Neuronal stem cell (in vitro differentiated cells): ENCODE results near the gene SRSF7.

Experiments used
- DNase-seq: peaks from one replicate; pipeline ENCODE4 v3.0.0-alpha.2; 2013; ENCODE audit warnings: low spot score
- H2AFZ ChIP-seq: one replicate; pipeline ENCODE4 v1.6.1; 2013; ENCODE audit warnings: mild to moderate bottlenecking, low read length, inconsistent platforms
- H2AK5ac ChIP-seq: 2 replicates; pipeline ENCODE4 v1.6.1; 2013; ENCODE audit warnings: low read depth, mild to moderate bottlenecking, inconsistent platforms, low read length, moderate library complexity, mixed read lengths
- H2BK120ac ChIP-seq: 2 replicates; pipeline ENCODE4 v1.6.1; 2013; ENCODE audit warnings: low read depth, mild to moderate bottlenecking, inconsistent platforms, low read length, moderate library complexity, mixed read lengths
- H2BK12ac ChIP-seq: one replicate; pipeline ENCODE4 v1.6.1; 2013; ENCODE audit warnings: low read length, inconsistent platforms
- H2BK15ac ChIP-seq: 2 replicates; pipeline ENCODE4 v1.6.1; 2013; ENCODE audit warnings: mild to moderate bottlenecking, low read length, inconsistent platforms, mixed read lengths
- H2BK5ac ChIP-seq: one replicate; pipeline ENCODE4 v1.6.1; 2013; ENCODE audit warnings: inconsistent platforms, mild to moderate bottlenecking, low read length, moderate library complexity
- H3K14ac ChIP-seq: one replicate; pipeline ENCODE4 v1.6.1; 2013; ENCODE audit warnings: low read length, inconsistent platforms
- H3K18ac ChIP-seq: 2 replicates; pipeline ENCODE4 v1.6.1; 2013; ENCODE audit warnings: low read length, inconsistent platforms
- H3K23ac ChIP-seq: 2 replicates; pipeline ENCODE4 v1.6.1; 2013; ENCODE audit warnings: low read depth, mild to moderate bottlenecking, mixed read lengths, low read length, inconsistent platforms; ENCODE audit not compliant: poor library complexity
- H3K27ac ChIP-seq: replicated peaks from 3 replicates; pipeline ENCODE4 v1.5.1; 2013; ENCODE audit warnings: low read length, inconsistent platforms
- H3K27me3 ChIP-seq, 3 experiments: 2 replicates each; pipeline ENCODE4 v1.6.1; 2013; ENCODE audit warnings: low read length in 3 of 3, mild to moderate bottlenecking in 2 of 3, inconsistent platforms in 1 of 3, low read depth in 1 of 3, mixed read lengths in 1 of 3, moderate library complexity in 1 of 3; ENCODE audit not compliant: control insufficient read depth in 3 of 3, insufficient read depth in 3 of 3
- H3K36me3 ChIP-seq, 2 donors: replicated peaks in 1 of 2; 2 replicates each; pipeline ENCODE4 v1.6.1; 2013; ENCODE audit warnings: low read length in 2 of 2; ENCODE audit not compliant: control insufficient read depth in 2 of 2, insufficient read depth in 2 of 2
- H3K4ac ChIP-seq: 2 replicates; pipeline ENCODE4 v1.6.1; 2013; ENCODE audit warnings: inconsistent platforms, mild to moderate bottlenecking, low read length, moderate library complexity
- H3K4me1 ChIP-seq, 2 donors: 1 replicate in 1 of 2; 2 replicates in 1 of 2; pipeline ENCODE4 v1.6.1; 2013; ENCODE audit warnings: low read length in 2 of 2, low read depth in 1 of 2; ENCODE audit not compliant: control insufficient read depth in 2 of 2, insufficient read depth in 1 of 2
- H3K4me2 ChIP-seq: one replicate; pipeline ENCODE4 v1.6.1; 2013; ENCODE audit warnings: mild to moderate bottlenecking, low read length, inconsistent platforms; ENCODE audit not compliant: insufficient read depth, poor library complexity, severe bottlenecking
- H3K4me3 ChIP-seq, 2 donors: 2 replicates each; pipeline ENCODE4 v1.5.1; 2013; ENCODE audit warnings: low read length in 2 of 2, mild to moderate bottlenecking in 2 of 2, inconsistent platforms in 1 of 2, moderate library complexity in 1 of 2
- H3K79me1 ChIP-seq: one replicate; pipeline ENCODE4 v1.6.1; 2013; ENCODE audit warnings: low read depth, mild to moderate bottlenecking, inconsistent platforms, low read length, moderate library complexity
- H3K9ac ChIP-seq: one replicate; pipeline ENCODE4 v1.6.1; 2013; ENCODE audit warnings: mild to moderate bottlenecking, low read depth, low read length, inconsistent platforms; ENCODE audit not compliant: poor library complexity
- H3K9me3 ChIP-seq, 2 donors: replicated peaks in 1 of 2; 2 replicates each; pipeline versions ENCODE3 to v1.6.1; 2013; ENCODE audit warnings: low read length in 2 of 2, mild to moderate bottlenecking in 2 of 2, inconsistent platforms in 1 of 2, low read depth in 1 of 2, mixed read lengths in 1 of 2, moderate library complexity in 1 of 2; ENCODE audit not compliant: control insufficient read depth in 2 of 2, insufficient read depth in 1 of 2
- H4K8ac ChIP-seq: one replicate; pipeline ENCODE4 v1.6.1; 2013; ENCODE audit warnings: low read depth, mild to moderate bottlenecking, inconsistent platforms, low read length, moderate library complexity
- H4K91ac ChIP-seq: one replicate; pipeline ENCODE4 v1.6.1; 2013; ENCODE audit warnings: low read length, low read depth, mild to moderate bottlenecking, inconsistent platforms; ENCODE audit not compliant: poor library complexity
- WGBS, 2 donors: extraction: QIAGEN DNeasy Blood & Tissue Kit; methylation state at CpG; one replicate each; pipeline ENCODE4 v1.1.7; 2013; ENCODE audit warnings: missing lambda C conversion rate in 2 of 2, mixed read lengths in 1 of 2; ENCODE audit not compliant: insufficient read length in 2 of 2, insufficient replicate concordance in 1 of 2; ENCODE audit errors: extremely low coverage in 2 of 2; 5-methylcytosine and 5-hydroxymethylcytosine counted together

Gene SRSF7

GRCh38 chr2:38731090-38731489, 20.1 kb downstream of the SRSF7 start:
- H4K91ac ChIP-seq: no peak overlapping the region
- no peak overlapping the region for H3K4me3 ChIP-seq
- no peak overlapping the region for H2BK15ac ChIP-seq
- no peak overlapping the region for H2BK12ac ChIP-seq
- H2BK120ac ChIP-seq: no peak overlapping the region
- H2AK5ac ChIP-seq: no peak overlapping the region
- no peak overlapping the region for H3K4me2 ChIP-seq
- H2AFZ ChIP-seq: no peak overlapping the region
- H3K79me1 ChIP-seq: no peaks in the 10 kb centered on the region
- no peaks in the 10 kb centered on the region for H3K27me3 ChIP-seq
- no peak overlapping the region for H3K9ac ChIP-seq
- no peak for DNase-seq
- H3K27ac ChIP-seq: no peak overlapping the region
- no peak overlapping the region for H3K14ac ChIP-seq
- no peaks in the 10 kb centered on the region for H3K9me3 ChIP-seq
- no peak overlapping the region for H3K4ac ChIP-seq
- no peak overlapping the region for H2BK5ac ChIP-seq
- whole genome bisulfite sequencing, 2 donors: no CpG with 5 or more reads among the region's 7 CpGs
- H3K4me1 ChIP-seq: no peaks in the 10 kb centered on the region
- H3K36me3 ChIP-seq: peaks cover 4 to 39% of the 10 kb centered on the region in 2 donors
- no peak overlapping the region for H3K18ac ChIP-seq
- H3K23ac ChIP-seq: no peak overlapping the region
- no peak overlapping the region for H4K8ac ChIP-seq

- Histone ChIP-seq H2BK15ac (no peak overlapping the region), H4K91ac (no peak overlapping the region), H3K36me3 (peaks cover 4 to 26% of the 10 kb centered on the region in 2 donors), H2BK5ac (no peak overlapping the region), H3K79me1 (no peaks in the 10 kb centered on the region), H2BK120ac (no peak overlapping the region), H2BK12ac (no peak overlapping the region), H3K27ac (no peak overlapping the region), H4K8ac (no peak overlapping the region), H3K4me3 (no peak overlapping the region), H3K18ac (no peak overlapping the region), H3K4me1 (no peaks in the 10 kb centered on the region), H3K27me3 (no peaks in the 10 kb centered on the region), H3K4me2 (no peak overlapping the region), H2AFZ (no peak overlapping the region), H3K9ac (no peak overlapping the region), H2AK5ac (no peak overlapping the region), H3K14ac (no peak overlapping the region), H3K23ac (no peak overlapping the region), H3K9me3 (no peaks in the 10 kb centered on the region), H3K4ac (no peak overlapping the region)
- no peak for DNase-seq
- no CpG with 5 or more reads among the region's 2 CpGs for WGBS, 2 donors
Observed at GRCh38 chr2:38728694-38729093, 22.5 kb downstream of the SRSF7 start.

- Histone ChIP-seq H3K27ac (no peak overlapping the region), H3K4me2 (no peak overlapping the region), H3K4me3 (no peak overlapping the region), H3K9ac (no peak overlapping the region), H2AK5ac (no peak overlapping the region), H4K8ac (no peak overlapping the region), H3K79me1 (no peaks in the 10 kb centered on the region), H3K36me3 (peaks cover 4 to 19% of the 10 kb centered on the region in 2 donors), H3K9me3 (no peaks in the 10 kb centered on the region), H2AFZ (no peak overlapping the region), H2BK5ac (no peak overlapping the region), H2BK12ac (no peak overlapping the region), H3K18ac (no peak overlapping the region), H3K4me1 (no peaks in the 10 kb centered on the region), H3K27me3 (no peaks in the 10 kb centered on the region), H2BK15ac (no peak overlapping the region), H3K14ac (no peak overlapping the region), H3K23ac (no peak overlapping the region), H4K91ac (no peak overlapping the region), H3K4ac (no peak overlapping the region), H2BK120ac (no peak overlapping the region)
- no CpG with 5 or more reads among the region's 1 CpG for WGBS, 2 donors
- DNase-seq: no peak
Observed at GRCh38 chr2:38727661-38728060, 23.5 kb downstream of the SRSF7 start.

- H2AK5ac ChIP-seq: no peak overlapping the region
- no peak overlapping the region for H2BK12ac ChIP-seq
- H3K23ac ChIP-seq: no peak overlapping the region
- H2BK120ac ChIP-seq: no peak overlapping the region
- H4K91ac ChIP-seq: no peak overlapping the region
- H3K9me3 ChIP-seq: no peaks in the 10 kb centered on the region
- H3K27ac ChIP-seq: no peak overlapping the region
- H3K4me1 ChIP-seq: no peaks in the 10 kb centered on the region
- H2BK5ac ChIP-seq: no peak overlapping the region
- H4K8ac ChIP-seq: no peak overlapping the region
- no peak overlapping the region for H3K9ac ChIP-seq
- no peaks in the 10 kb centered on the region for H3K27me3 ChIP-seq
- no peak overlapping the region for H3K4ac ChIP-seq
- no CpG with 5 or more reads among the region's 7 CpGs for WGBS, 2 donors
- H3K18ac ChIP-seq: no peak overlapping the region
- H3K36me3 ChIP-seq: peaks cover 0 to 2% of the 10 kb centered on the region in 2 donors
- no peak overlapping the region for H2BK15ac ChIP-seq
- no peak overlapping the region for H2AFZ ChIP-seq
- H3K4me2 ChIP-seq: no peak overlapping the region
- no peak overlapping the region for H3K14ac ChIP-seq
- no peak for DNase-seq
- H3K4me3 ChIP-seq: no peak overlapping the region
- no peaks in the 10 kb centered on the region for H3K79me1 ChIP-seq
Observed at GRCh38 chr2:38723173-38723572, 28.0 kb downstream of the SRSF7 start.
